ENCODE measurements around the gene NKIRAS2. TPM values are rescaled to one million over a fixed set of nuclear protein-coding genes. Genes with fewer than 3 reads are reported as not detected.

NKIRAS2 gene
- total RNA-seq, 2 donors from 2014 or later, result 43.8 to 46.2 TPM

DNA sequence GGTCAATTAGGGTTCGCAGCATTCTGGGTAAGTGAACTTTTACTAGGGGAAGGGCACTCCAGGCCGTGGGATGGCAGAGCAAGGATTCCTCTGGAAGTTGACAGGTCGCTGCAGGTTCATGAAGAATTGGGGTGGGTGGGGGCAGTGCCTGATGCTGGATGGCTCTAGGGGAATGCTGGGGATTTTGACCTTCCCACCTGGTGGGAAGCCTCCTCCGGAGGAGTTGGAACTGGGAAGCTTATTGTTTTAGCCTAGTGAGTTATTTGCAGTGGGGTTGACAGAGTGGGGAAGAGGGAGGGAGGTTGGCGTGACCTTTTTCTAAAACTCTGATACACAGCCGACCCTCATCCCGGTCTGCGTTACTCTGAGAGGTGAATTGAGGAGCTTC lies 31.1 kb downstream of the NKIRAS2 start:
- TF ChIP-seq, protein P1, sequence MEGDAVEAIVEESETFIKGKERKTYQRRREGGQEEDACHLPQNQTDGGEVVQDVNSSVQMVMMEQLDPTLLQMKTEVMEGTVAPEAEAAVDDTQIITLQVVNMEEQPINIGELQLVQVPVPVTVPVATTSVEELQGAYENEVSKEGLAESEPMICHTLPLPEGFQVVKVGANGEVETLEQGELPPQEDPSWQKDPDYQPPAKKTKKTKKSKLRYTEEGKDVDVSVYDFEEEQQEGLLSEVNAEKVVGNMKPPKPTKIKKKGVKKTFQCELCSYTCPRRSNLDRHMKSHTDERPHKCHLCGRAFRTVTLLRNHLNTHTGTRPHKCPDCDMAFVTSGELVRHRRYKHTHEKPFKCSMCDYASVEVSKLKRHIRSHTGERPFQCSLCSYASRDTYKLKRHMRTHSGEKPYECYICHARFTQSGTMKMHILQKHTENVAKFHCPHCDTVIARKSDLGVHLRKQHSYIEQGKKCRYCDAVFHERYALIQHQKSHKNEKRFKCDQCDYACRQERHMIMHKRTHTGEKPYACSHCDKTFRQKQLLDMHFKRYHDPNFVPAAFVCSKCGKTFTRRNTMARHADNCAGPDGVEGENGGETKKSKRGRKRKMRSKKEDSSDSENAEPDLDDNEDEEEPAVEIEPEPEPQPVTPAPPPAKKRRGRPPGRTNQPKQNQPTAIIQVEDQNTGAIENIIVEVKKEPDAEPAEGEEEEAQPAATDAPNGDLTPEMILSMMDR (IDR thresholded peaks at IDR 0.05), result no peak
- Histone ChIP-seq H3K9me3 (no peaks in the 10 kb centered on the region), H3K4me3 (peak overlapping the region; percentile 80), H3K27me3 (replicated peaks; ENCODE audit: insufficient read depth) (peaks cover 4% of the 10 kb centered on the region), H3K36me3 (no peaks in the 10 kb centered on the region), H3K27ac (no peak overlapping the region), H3K4me1 (ENCODE audit: control insufficient read depth in 1 of 2, low read depth in 2 of 2) (no peaks in the 10 kb centered on the region)
- ATAC-seq (ENCODE audit: insufficient number of reproducible peaks, low FRiP score, low read depth) (no peak), DNase-seq (ENCODE audit: low spot score) (no peak)

DNA sequence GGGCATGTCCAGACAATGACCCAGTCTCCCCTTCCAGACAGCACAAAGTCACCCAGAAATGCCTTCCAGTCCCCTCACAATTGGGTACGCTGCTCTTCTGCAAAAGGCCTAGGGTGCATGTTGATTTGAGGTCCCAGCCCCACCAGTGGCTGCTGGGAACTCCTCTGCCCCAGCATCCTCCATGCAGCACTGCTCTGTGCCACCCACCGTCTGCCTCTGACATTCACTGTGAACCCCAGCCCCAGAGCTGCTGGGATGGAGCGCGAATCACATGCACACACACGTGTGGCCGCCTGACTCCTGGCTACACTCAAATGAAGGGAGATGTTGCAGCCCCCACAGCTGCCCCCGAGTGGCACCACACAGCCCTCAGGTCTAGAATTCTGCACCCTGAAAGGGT lies 31.8 kb downstream of the NKIRAS2 start:
- H3K36me3 ChIP-seq, result no peaks in the 10 kb centered on the region
- no peak for DNase-seq (ENCODE audit: low spot score)
- TF ChIP-seq, protein P1 (IDR thresholded peaks at IDR 0.05), result no peak
- no peak for ATAC-seq (ENCODE audit: insufficient number of reproducible peaks, low FRiP score, low read depth)
- H3K27me3 ChIP-seq (replicated peaks; ENCODE audit: insufficient read depth), result peaks cover 4% of the 10 kb centered on the region
- no peaks in the 10 kb centered on the region for H3K4me1 ChIP-seq (ENCODE audit: control insufficient read depth in 1 of 2, low read depth in 2 of 2)
- H3K4me3 ChIP-seq, result no peak overlapping the region
- H3K9me3 ChIP-seq, result no peaks in the 10 kb centered on the region
- no peak overlapping the region for H3K27ac ChIP-seq

DNA sequence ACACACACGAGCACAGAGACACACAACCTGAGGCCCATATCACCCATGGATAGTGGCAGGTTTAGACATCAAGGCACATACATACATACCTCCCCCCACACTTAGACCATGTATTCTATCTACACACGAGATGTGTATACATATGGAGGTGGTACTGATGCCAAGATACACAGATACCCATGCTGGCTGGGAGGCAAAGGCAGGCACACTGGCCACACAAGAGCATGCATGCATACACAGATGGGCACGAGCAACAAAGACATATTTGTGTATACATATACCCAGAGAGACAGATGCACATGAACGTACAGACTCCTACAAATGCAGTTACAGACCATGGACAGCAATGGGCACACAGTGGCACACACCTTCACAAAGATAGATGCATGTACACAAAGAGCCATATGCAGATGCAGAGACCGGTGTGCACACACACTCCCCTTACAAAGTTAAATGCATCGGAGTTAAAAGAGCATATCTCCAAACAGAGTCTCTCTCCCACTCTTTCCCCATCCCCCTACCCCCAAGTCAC lies 32.5 kb downstream of the NKIRAS2 start:
- Histone ChIP-seq H3K27ac (no peak overlapping the region), H3K9me3 (no peaks in the 10 kb centered on the region), H3K4me3 (no peak overlapping the region), H3K27me3 (replicated peaks; ENCODE audit: insufficient read depth) (peaks cover 4% of the 10 kb centered on the region), H3K36me3 (no peaks in the 10 kb centered on the region), H3K4me1 (ENCODE audit: control insufficient read depth in 1 of 2, low read depth in 2 of 2) (no peaks in the 10 kb centered on the region)
- ATAC-seq (ENCODE audit: insufficient number of reproducible peaks, low FRiP score, low read depth) (no peak), DNase-seq (ENCODE audit: low spot score) (no peak)
- TF ChIP-seq, protein P1 (IDR thresholded peaks at IDR 0.05), result no peak

DNA sequence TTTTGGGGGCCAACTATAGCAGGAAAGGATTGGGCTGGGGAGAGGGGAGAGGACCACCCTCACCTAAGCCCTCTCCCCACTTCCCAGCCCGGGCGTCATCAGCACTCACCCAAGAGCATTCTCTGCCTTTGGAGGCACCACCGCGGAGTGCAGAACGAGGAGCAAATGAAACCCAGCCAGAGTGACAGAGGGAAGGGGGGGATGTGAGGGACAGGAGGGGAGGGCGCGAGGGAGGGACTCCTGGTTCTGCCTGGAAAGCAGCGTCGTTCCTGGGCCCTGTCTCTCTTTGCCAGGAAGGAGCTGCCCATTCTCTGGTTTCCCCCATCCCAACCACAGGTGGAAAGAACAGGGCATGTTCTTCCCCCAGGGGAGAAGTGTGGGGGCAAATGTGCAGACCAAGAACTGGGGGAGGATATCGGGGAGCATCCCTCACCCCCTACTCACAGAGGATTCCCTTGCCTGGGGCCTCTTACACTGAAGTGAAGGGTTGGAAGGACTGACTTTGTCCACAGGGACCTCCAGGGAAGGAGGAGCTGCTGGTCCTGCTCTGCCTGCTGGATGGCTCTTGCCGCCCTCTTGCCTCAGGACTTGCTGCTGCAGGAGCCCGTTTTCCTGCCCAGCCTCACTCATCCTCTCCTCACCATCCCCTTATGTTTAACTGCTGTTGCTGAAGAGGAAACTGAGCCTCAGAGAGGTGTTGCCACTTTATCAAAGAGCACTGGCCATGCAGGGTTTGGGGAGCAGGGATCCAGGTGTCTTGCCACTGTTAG lies 34.0 kb downstream of the NKIRAS2 start:
- DNase-seq (ENCODE audit: low spot score) (no peak), ATAC-seq (ENCODE audit: insufficient number of reproducible peaks, low FRiP score, low read depth) (no peak)
- TF ChIP-seq, protein P1 (IDR thresholded peaks at IDR 0.05), result no peak
- Histone ChIP-seq H3K36me3 (no peaks in the 10 kb centered on the region), H3K4me1 (ENCODE audit: control insufficient read depth in 1 of 2, low read depth in 2 of 2) (no peaks in the 10 kb centered on the region), H3K27ac (no peak overlapping the region), H3K4me3 (no peak overlapping the region), H3K9me3 (no peaks in the 10 kb centered on the region), H3K27me3 (replicated peaks; ENCODE audit: insufficient read depth) (peaks cover 4% of the 10 kb centered on the region)

DNA sequence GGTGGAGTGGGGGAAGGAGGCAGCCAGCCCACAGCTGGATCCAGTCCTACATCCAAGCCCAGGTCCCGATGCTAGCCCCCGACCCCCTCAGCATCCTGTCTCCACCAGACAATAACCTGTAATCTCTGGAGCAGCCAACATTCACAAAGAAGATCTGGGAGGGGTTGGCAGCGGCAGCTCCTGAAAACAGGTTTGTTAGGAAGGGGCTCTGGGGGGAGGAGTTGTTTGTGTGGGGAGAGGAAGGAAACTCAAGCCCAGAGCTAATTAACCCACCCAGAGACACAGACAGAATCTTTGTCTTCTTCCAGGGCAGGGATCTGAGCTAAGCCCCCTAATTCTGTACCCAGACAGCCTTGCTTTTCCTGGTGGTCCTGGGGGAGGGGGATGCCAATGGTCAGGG lies 35.1 kb downstream of the NKIRAS2 start:
- H3K27me3 ChIP-seq (replicated peaks; ENCODE audit: insufficient read depth), result peaks cover 4% of the 10 kb centered on the region
- no peaks in the 10 kb centered on the region for H3K9me3 ChIP-seq
- TF ChIP-seq, protein P1 (IDR thresholded peaks at IDR 0.05), result no peak
- H3K4me3 ChIP-seq, result no peak overlapping the region
- H3K4me1 ChIP-seq (ENCODE audit: control insufficient read depth in 1 of 2, low read depth in 2 of 2), result no peaks in the 10 kb centered on the region
- H3K27ac ChIP-seq, result no peak overlapping the region
- no peak for DNase-seq (ENCODE audit: low spot score)
- no peaks in the 10 kb centered on the region for H3K36me3 ChIP-seq
- ATAC-seq (ENCODE audit: insufficient number of reproducible peaks, low FRiP score, low read depth), result no peak

Measured in thoracic aorta (tissue), 2 donors.